PC-9 (cell line): ENCODE results near the gene MSI2. TPM values are rescaled to one million over a fixed set of nuclear protein-coding genes. Genes with fewer than 3 reads are reported as not detected.

ENCODE experiments used
- BruUV-seq: library from RNA; stranded (reverse); fragments of 400-500 nt; replicated peaks from 2 replicates; lab custom pipeline; 2021; lab: Mats Ljungman, UMichigan
- CTCF ChIA-PET: fragments of 300-600 bp; sonication (Branson Sonifier 250); formaldehyde crosslinking; loops from one replicate; lab custom pipeline; 2022; ENCODE audit warnings: antibody characterized with exemption; lab: Charles Lee
- POLR2A ChIA-PET: fragments of 300-600 bp; sonication (Branson Sonifier 250); formaldehyde crosslinking; loops from one replicate; lab custom pipeline; 2022; ENCODE audit warnings: antibody characterized with exemption; ENCODE audit not compliant: unreplicated experiment; lab: Charles Lee
- DNase-seq, 2 experiments: peaks; one replicate each; pipeline versions ENCODE4 v3.0.0 to v3.0.0-alpha.2; 2015 to 2022; ENCODE audit warnings: mixed read lengths in 1 of 2
- H2AFZ ChIP-seq: fragments of 200-600 bp; sonication (generic); 2 replicates; pipeline ENCODE4 v1.8.1; 2017; ENCODE audit warnings: antibody characterized with exemption
- H3F3A ChIP-seq: fragments of 200-600 bp; sonication (generic); 2 replicates; pipeline ENCODE4 v1.8.1; 2017; ENCODE audit warnings: antibody characterized with exemption, mild to moderate bottlenecking, low read depth; ENCODE audit not compliant: insufficient read depth
- H3K27ac ChIP-seq: fragments of 200-600 bp; sonication (generic); 2 replicates; pipeline ENCODE4 v1.6.1; 2016; ENCODE audit warnings: mixed run types
- H3K27me3 ChIP-seq: fragments of 200-600 bp; sonication (generic); 2 replicates; pipeline ENCODE4 v1.6.1; 2016; ENCODE audit warnings: low read depth, mixed run types; ENCODE audit not compliant: insufficient read depth
- H3K36me3 ChIP-seq: fragments of 200-600 bp; sonication (generic); 2 replicates; pipeline ENCODE4 v1.6.1; 2016; ENCODE audit warnings: low read depth, mixed run types
- H3K4me1 ChIP-seq: fragments of 200-600 bp; sonication (generic); replicated peaks from 2 replicates; pipeline ENCODE4 v1.6.1; 2016; ENCODE audit warnings: mixed run types; ENCODE audit not compliant: insufficient read depth
- H3K4me2 ChIP-seq: fragments of 200-600 bp; sonication (generic); 2 replicates; pipeline ENCODE4 v1.6.1; 2017; ENCODE audit warnings: mixed run types
- H3K4me3 ChIP-seq: fragments of 200-600 bp; sonication (generic); 2 replicates; pipeline ENCODE4 v1.6.1; 2016; ENCODE audit warnings: mixed run types
- H3K79me2 ChIP-seq: fragments of 200-600 bp; sonication (generic); 2 replicates; pipeline ENCODE4 v1.6.1; 2017; ENCODE audit warnings: low read depth, mixed run types
- H3K9me2 ChIP-seq: fragments of 200-600 bp; sonication (generic); 2 replicates; pipeline ENCODE4 v1.8.1; 2017; ENCODE audit warnings: mild to moderate bottlenecking; ENCODE audit not compliant: insufficient read depth
- H3K9me3 ChIP-seq: fragments of 200-600 bp; sonication (generic); 2 replicates; pipeline ENCODE4 v1.8.1; 2016; ENCODE audit warnings: low read depth; ENCODE audit not compliant: insufficient read depth
- H4K20me1 ChIP-seq: fragments of 200-600 bp; sonication (generic); 2 replicates; pipeline ENCODE4 v1.8.1; 2017; ENCODE audit not compliant: insufficient read depth
- CTCF ChIP-seq: fragments of 200-600 bp; sonication (generic); conservative IDR thresholded peaks from 2 replicates; pipeline ENCODE4 v1.6.1; 2017; ENCODE audit warnings: mixed run types, antibody characterized with exemption, mild to moderate bottlenecking, moderate library complexity
- EZH2 ChIP-seq: fragments of 200-600 bp; sonication (generic); IDR thresholded peaks from 2 replicates; pipeline ENCODE4 v1.8.0; 2017; ENCODE audit warnings: antibody characterized with exemption, low read depth
- intact Hi-C: fragments of 100-400 bp; cut with micrococcal nuclease; formaldehyde crosslinking; loops from one replicate; pipeline ENCODE4 v1.10.0; 2022; ENCODE audit not compliant: unreplicated experiment
- total RNA-seq: library from RNA; stranded (reverse); gene quantifications from 2 replicates; pipeline ENCODE4 v1.2.3, GENCODE V29; 2021

The MSI2 gene
- total RNA-seq, 1 experiment from 2014 or later, result 15.7 TPM

- Histone ChIP-seq H3F3A (no peaks in the 10 kb centered on the region), H3K9me3 (no peaks in the 10 kb centered on the region), H3K4me3 (no peak overlapping the region), H3K9me2 (no peaks in the 10 kb centered on the region), H3K27ac (no peak overlapping the region), H3K36me3 (no peaks in the 10 kb centered on the region; the same call in 1 of the 2 replicates), H3K79me2 (no peaks in the 10 kb centered on the region), H2AFZ (no peak overlapping the region), H3K4me1 (no peaks in the 10 kb centered on the region), H4K20me1 (no peaks in the 10 kb centered on the region), H3K4me2 (no peak overlapping the region), H3K27me3 (peaks cover 18% of the 10 kb centered on the region; the same call in 1 of the 2 replicates)
- no TSS peak for BruUV-seq
- ChIA-PET CTCF (no interaction called here), POLR2A (no interaction called here)
- peak in 1 of 2 experiments; percentile 24 for DNase-seq
- no peak for TF ChIP-seq CTCF
- TF ChIP-seq EZH2, result no peak
- intact Hi-C loops, result no loop called here
These were observed 46.6 kb downstream of the MSI2 start for GRCh38 chr17:57302690-57303465.

GRCh38 chr17:57305144-57305728 lies 48.9 kb downstream of the MSI2 start:
- Histone ChIP-seq H3K4me3 (no peak overlapping the region), H3K27me3 (peaks cover 25% of the 10 kb centered on the region; the same call in 1 of the 2 replicates), H2AFZ (no peak overlapping the region), H3K36me3 (no peaks in the 10 kb centered on the region), H3F3A (no peaks in the 10 kb centered on the region), H3K4me2 (no peak overlapping the region), H3K4me1 (no peaks in the 10 kb centered on the region), H3K9me3 (no peaks in the 10 kb centered on the region), H3K27ac (no peak overlapping the region), H3K79me2 (no peaks in the 10 kb centered on the region), H3K9me2 (no peaks in the 10 kb centered on the region), H4K20me1 (no peaks in the 10 kb centered on the region)
- POLR2A ChIA-PET, result no interaction called here
- no peak for TF ChIP-seq CTCF
- no peak for TF ChIP-seq EZH2
- CTCF ChIA-PET, result no interaction called here
- no TSS peak for BruUV-seq
- intact Hi-C loops, result no loop called here
- DNase-seq, result no peak

- no peak overlapping the region for H3K4me3 ChIP-seq
- H3K9me2 ChIP-seq, result no peaks in the 10 kb centered on the region
- DNase-seq, result peak in 1 of 2 experiments; percentile 60
- peaks cover 29% of the 10 kb centered on the region; the same call in 1 of the 2 replicates for H3K27me3 ChIP-seq
- H3K9me3 ChIP-seq, result no peaks in the 10 kb centered on the region
- H2AFZ ChIP-seq, result no peak overlapping the region
- no TSS peak for BruUV-seq
- intact Hi-C loops, result no loop called here
- no peaks in the 10 kb centered on the region for H3F3A ChIP-seq
- no peaks in the 10 kb centered on the region; the same call in 1 of the 2 replicates for H4K20me1 ChIP-seq
- ChIA-PET CTCF (no interaction called here), POLR2A (no interaction called here)
- no peaks in the 10 kb centered on the region for H3K4me1 ChIP-seq
- no peaks in the 10 kb centered on the region for H3K79me2 ChIP-seq
- H3K27ac ChIP-seq, result no peak overlapping the region
- no peaks in the 10 kb centered on the region for H3K36me3 ChIP-seq
- no peak for TF ChIP-seq EZH2
- TF ChIP-seq CTCF, result no peak
- H3K4me2 ChIP-seq, result no peak overlapping the region
These were observed 49.7 kb downstream of the MSI2 start for GRCh38 chr17:57305908-57306504.
